Peyer's patch (tissue), 4 donors: Measurements from ENCODE around the gene HADHA.

Experiments used
- POLR2A ChIP-seq, 2 donors: fragments of 450-650 bp; IDR thresholded peaks; one replicate each; pipeline ENCODE4 v1.5.1; 2017; ENCODE audit warnings: antibody characterized with exemption in 2 of 2, mild to moderate bottlenecking in 2 of 2, moderate library complexity in 2 of 2
- TF ChIP-seq, protein P1 (sequence below), 6 experiments: fragments of 450-650 bp in 4 of 6; fragments of 200-600 bp in 2 of 6; sonication (generic) in 1 of 6; IDR thresholded peaks; one replicate each; pipeline ENCODE4 v1.5.1; 2017 to 2019; ENCODE audit warnings: antibody characterized with exemption in 6 of 6, mild to moderate bottlenecking in 3 of 6, moderate library complexity in 1 of 6

- TF ChIP-seq POLR2A (IDR thresholded peaks at IDR 0.05): no peak
- TF ChIP-seq, protein P1, sequence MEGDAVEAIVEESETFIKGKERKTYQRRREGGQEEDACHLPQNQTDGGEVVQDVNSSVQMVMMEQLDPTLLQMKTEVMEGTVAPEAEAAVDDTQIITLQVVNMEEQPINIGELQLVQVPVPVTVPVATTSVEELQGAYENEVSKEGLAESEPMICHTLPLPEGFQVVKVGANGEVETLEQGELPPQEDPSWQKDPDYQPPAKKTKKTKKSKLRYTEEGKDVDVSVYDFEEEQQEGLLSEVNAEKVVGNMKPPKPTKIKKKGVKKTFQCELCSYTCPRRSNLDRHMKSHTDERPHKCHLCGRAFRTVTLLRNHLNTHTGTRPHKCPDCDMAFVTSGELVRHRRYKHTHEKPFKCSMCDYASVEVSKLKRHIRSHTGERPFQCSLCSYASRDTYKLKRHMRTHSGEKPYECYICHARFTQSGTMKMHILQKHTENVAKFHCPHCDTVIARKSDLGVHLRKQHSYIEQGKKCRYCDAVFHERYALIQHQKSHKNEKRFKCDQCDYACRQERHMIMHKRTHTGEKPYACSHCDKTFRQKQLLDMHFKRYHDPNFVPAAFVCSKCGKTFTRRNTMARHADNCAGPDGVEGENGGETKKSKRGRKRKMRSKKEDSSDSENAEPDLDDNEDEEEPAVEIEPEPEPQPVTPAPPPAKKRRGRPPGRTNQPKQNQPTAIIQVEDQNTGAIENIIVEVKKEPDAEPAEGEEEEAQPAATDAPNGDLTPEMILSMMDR (IDR thresholded peaks at IDR 0.05): no peak
Observed at GRCh38 chr2:26187537-26188104, 56.8 kb downstream of the HADHA start.
